Right renal cortex interstitium (tissue), 3 donors: ENCODE results near the gene GLS. TPM values are rescaled to one million over a fixed set of nuclear protein-coding genes. Genes with fewer than 3 reads are reported as not detected.
"Not testable (repeated sequence)": the region's sequence is repeated elsewhere in the genome, so short reads cannot be mapped to it uniquely, and the experiment has no call there.

Experiments used
- DNase-seq, 3 donors: peaks; one replicate each; pipeline ENCODE4 v3.0.0-alpha.2; 2013; ENCODE audit warnings: low read depth in 3 of 3, low spot score in 2 of 3
- polyA plus RNA-seq, 3 donors: library from polyadenylated mRNA; unstranded; fragments of 120-200 nt; gene quantifications; one replicate each; pipeline ENCODE4 v1.2.1, GENCODE V29; 2013; ENCODE audit not compliant: insufficient read length in 3 of 3

The GLS gene
- polyA plus RNA-seq, 3 donors, result 259 to 301 (median 293) TPM

GRCh38 chr2:190984595-190984994 is 104.0 kb downstream of the GLS start:
- no peak for DNase-seq

GRCh38 chr2:190986221-190986953 is 105.8 kb downstream of the GLS start:
- DNase-seq, result no peak

GRCh38 chr2:190987116-190987515 is 106.5 kb downstream of the GLS start:
- no peak for DNase-seq

GRCh38 chr2:190987938-190988337 is 107.3 kb downstream of the GLS start:
- no peak for DNase-seq

- no peak for DNase-seq
Observed at GRCh38 chr2:190988910-190989309, 108.3 kb downstream of the GLS start.

- DNase-seq, result no peak
Observed at GRCh38 chr2:190990132-190990531, 109.5 kb downstream of the GLS start.

GRCh38 chr2:190993292-190993643 is 112.6 kb downstream of the GLS start:
- no peak for DNase-seq

GRCh38 chr2:190994148-190994547 is 113.5 kb downstream of the GLS start:
- DNase-seq, result no peak

- not testable (repeated sequence) for DNase-seq
Observed at GRCh38 chr2:190995315-190995714, 114.7 kb downstream of the GLS start.

GRCh38 chr2:190996338-190996946 is 115.8 kb downstream of the GLS start:
- no peak for DNase-seq

- DNase-seq, result no peak
Observed at GRCh38 chr2:190996947-190997346, 116.3 kb downstream of the GLS start.

- no peak for DNase-seq
Observed at GRCh38 chr2:190997526-190998113, 117.0 kb downstream of the GLS start.

- DNase-seq, result no peak
Observed at GRCh38 chr2:190999058-190999457, 118.4 kb downstream of the GLS start.

- no peak for DNase-seq
Observed at GRCh38 chr2:190999949-191000665, 119.5 kb downstream of the GLS start.

- DNase-seq, result no peak
Observed at GRCh38 chr2:191001032-191001431, 120.4 kb downstream of the GLS start.

- DNase-seq, result no peak
Observed at GRCh38 chr2:191001624-191002023, 121.0 kb downstream of the GLS start.

GRCh38 chr2:191003405-191004309 is 123.0 kb downstream of the GLS start:
- DNase-seq, result no peak

GRCh38 chr2:191006297-191006696 is 125.7 kb downstream of the GLS start:
- DNase-seq, result no peak

GRCh38 chr2:191006997-191007783 is 126.6 kb downstream of the GLS start:
- DNase-seq, result no peak

- DNase-seq, result no peak
Observed at GRCh38 chr2:191008286-191008685, 127.7 kb downstream of the GLS start.
